Muscle of back (tissue), 11 donors: ENCODE measurements around the gene APRT. TPM values are rescaled to one million over a fixed set of nuclear protein-coding genes. Genes with fewer than 3 reads are reported as not detected.
A peak's percentile ranks its signal among the peaks of the same experiment; 100 is the strongest.
"Not testable (repeated sequence)": the region's sequence is repeated elsewhere in the genome, so short reads cannot be mapped to it uniquely, and the experiment has no call there.

Source experiments
- DNase-seq, 3 donors: peaks; one replicate each; pipeline versions ENCODE4 v3.0.0 to v3.0.0-alpha.2; 2013
- polyA plus RNA-seq, 10 donors: library from polyadenylated mRNA; unstranded; fragments of 120-200 nt; gene quantifications; one replicate each; pipeline ENCODE4 v1.2.1, GENCODE V29; 2013; ENCODE audit not compliant: insufficient read length in 10 of 10

The APRT gene
- polyA plus RNA-seq, 10 donors = 47.8 to 75.0 (median 62.4) TPM

- DNase-seq = no peak
Observed at GRCh38 chr16:88825146-88825545, 13.4 kb upstream of the APRT start.

GRCh38 chr16:88824256-88825077, 12.7 kb upstream of the APRT start:
- no peak for DNase-seq

- not testable (repeated sequence) for DNase-seq
Observed at GRCh38 chr16:88823646-88824045, 11.9 kb upstream of the APRT start.

GRCh38 chr16:88822281-88823040, 10.7 kb upstream of the APRT start:
- no peak for DNase-seq

- no peak for DNase-seq
Observed at GRCh38 chr16:88821168-88821850, 9.6 kb upstream of the APRT start.

DNA sequence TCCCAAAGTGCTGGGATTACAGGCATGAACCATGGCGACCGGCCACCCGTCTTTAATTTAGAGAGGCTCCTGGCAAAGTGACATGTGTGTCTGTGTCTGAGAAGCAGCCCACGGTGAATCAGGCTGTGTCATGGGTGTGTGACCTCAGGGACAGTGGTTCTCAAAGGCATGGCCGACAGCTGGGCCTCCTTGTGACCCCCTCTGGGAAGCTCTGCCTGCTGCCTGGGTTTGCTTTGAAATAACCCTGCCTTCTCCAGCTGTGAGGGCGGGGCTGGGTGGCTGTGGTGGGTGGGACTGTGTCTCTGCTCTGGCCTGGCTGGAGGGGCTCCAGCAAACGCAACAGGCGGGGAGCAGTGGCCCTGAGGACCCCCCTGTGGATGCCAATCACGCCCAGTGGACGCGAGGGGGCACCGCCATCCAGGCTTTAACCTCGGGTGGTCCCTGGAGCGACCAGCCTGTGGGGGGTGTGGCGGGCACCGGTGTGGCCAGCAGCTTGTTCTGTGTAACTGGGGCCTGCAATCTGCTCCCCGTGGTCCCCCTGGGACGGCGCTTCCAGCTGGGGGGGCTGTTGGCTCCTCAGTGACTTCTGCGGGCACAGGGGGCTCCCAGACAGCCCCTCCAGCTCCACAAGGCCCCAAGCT, 8.8 kb upstream of the APRT start:
- no peak for DNase-seq

GRCh38 chr16:88819126-88819525, 7.4 kb upstream of the APRT start:
- DNase-seq = no peak

GRCh38 chr16:88818575-88818874, 6.8 kb upstream of the APRT start:
- no peak for DNase-seq

GRCh38 chr16:88817785-88818574, 6.3 kb upstream of the APRT start:
- no peak for DNase-seq

DNA sequence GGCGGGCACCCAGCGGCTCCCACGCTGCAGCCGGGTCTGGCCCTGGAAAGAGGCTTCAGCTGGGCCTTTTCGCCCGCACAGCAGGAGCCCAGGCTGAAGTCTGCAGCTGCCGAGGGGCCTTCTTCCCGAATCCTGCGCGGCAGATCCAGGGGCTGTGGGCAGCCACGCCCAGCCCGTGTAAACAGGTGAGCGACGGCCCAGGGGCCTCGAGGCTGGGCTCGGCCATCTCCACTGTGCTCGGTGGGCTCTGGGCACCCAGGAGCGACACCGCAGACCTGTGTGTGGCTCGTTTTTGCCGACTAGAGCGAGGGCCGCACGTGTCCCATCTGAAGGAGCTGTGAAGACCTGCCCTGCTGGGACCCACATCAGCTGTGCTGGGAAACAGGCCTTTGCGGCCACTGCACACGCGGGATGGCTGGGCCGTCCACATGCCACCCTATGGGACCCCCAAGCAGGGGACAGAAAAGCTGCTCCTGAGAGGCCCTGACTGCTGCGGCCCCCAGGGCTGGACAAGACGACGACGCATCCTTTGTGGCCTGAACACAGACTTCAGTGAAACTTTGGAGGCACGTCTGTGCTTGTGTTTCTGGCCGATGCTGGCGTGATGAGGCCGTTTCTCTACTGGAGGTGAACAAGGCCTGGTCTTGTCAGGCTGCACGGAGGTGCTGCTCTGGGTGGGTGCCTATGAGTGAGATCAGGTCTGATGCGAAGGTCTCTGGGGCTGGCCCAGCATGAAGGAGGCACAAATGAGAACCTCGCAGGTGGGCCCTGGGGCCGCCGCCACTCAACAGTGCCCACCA, 5.2 kb upstream of the APRT start:
- no peak for DNase-seq

- DNase-seq = no peak
Observed at GRCh38 chr16:88815901-88816589, 4.3 kb upstream of the APRT start.

GRCh38 chr16:88815227-88815626, 3.5 kb upstream of the APRT start:
- DNase-seq = no peak

DNA sequence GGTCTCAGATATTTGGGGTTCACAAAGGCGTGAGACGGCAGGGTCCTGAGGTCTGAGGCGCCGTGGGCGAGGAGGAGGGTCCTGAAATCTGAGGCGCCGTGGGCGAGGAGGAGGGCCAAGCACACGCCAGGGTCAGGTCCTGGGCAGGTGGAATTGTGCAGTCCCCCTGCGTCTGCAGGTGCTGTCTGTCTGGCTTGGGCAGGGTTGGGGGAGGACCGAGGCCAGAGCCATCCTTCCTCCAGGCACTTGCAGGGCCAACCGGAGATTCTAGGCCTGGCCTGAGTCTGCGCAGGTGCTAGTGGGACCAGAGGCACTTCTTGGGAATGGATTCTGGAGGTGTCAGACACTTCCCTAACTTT, 2.4 kb upstream of the APRT start:
- DNase-seq = no peak

DNA sequence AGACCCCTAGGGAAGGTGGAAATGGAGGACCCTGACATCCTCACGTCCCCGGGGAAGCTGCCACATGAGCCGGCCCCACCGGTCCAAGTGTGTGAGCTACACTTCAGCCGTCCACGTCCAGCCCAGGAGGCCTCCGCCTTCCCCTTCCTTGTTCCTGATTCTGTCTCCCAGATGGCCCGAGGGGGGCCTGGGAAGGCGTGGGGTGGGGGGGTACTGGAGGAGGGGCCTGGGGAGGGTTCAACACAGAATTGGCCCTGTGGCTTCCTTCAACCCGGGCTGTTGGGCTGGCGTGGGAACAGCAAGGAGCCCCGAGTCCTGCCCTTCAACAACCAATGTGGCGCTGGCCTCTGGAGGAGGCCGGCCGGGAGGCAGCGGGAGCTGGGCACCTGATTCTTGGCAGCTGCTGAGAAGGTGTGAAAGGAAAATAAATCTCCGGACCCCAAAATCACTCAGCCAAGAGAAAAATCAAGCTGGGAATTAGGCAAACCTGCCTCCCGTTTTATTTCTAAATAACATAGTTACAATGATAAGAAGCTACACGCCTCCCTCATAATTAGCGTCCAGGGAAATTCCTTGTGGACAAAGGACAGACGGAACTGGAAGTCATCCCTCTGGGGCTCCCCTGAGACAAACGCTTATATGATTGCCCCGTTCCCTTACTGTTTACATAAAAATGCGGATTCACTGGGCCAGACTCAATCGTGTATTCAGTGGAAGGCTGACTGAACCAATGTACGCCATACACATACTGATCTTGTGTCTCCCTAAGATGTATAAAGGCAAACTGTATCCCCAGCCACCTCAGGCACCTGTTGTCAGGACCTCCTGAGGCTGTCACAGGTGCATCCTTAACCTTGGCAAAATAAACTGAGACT, 1.8 kb upstream of the APRT start:
- DNase-seq = no peak

DNA sequence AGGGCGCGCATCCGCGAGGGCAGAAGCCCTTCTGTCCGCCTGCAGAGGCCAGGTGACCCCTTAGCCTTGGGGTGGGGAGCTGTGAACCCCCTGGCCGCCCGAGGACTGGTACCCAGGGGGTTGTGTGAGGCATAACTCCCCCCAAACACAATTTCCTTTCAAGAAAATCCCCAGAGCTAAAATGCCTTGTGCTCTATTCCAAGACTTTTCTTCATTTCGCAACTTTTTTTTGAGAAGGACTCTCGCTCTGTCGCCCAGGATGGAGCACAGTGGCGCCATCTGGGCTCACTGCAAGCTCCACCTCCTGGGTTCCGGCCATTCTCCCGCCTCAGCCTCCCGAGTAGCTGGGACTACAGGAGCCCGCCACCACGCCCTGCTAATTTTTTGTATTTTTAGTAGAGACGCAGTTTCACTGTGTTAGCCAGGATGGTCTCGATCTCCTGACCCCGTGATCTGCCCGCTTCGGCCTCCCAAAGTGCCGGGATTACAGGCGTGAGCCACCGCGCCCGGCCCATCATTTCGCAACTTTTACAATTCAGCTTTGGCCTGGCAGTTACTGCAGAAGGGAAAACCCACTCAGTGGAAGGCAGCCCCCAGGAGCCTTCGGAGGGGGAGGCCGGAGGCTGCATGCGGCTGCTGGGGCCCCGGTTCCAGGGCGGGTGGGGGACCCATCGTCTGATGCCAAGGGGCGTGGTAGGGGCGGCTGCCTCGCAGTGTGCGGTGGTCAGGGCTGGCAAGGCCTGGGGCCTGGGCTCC, 963 bp upstream of the APRT start:
- DNase-seq = peak in 1 of 3 donors; percentile 46

DNA sequence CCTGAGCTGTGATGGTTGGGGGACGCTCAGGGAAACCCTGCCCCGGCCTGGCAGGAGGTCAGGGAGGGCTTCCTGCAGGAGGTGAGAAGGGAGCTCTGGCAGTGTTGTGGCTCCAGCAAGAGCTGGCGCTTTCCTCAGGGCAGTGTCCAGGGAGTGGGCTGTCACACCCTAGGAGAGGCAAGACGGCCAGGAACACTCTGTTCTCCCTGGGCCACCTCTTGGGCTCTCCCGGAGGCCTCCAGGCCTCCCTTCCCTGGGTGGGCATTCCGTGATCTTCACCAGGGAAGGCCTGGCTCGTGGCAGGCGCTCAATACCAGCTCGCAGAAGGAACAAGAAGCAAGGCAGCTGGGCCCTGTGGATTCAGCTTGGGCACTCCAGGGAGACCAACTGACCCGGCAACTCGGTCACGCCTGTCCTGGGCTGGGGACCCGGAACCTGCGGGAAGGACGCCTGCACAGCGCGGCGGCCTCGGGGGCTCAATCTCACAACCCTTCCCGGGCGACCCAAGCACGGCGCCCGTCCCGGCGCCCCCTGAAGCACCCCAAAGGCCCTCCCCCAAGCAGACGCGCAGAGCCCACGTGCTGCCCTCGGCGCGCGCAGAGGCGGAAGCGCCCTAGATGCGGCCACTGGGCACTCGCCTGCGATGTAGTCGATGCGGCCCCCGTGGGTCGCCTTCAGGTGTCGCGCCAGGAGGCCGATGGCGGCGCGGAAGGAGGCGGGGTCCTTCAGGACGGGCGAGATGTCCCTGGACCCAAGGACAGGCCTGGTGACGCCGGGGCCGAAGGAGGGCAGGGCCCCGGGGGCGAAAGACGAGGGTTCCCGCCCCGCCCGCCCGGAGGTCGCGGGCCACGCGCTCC, 588 bp downstream of the APRT start:
- peak; percentile 87 to 96 (median 91) for DNase-seq
